ENCODE data around the gene ABCA12.

- TF ChIP-seq, protein P1, sequence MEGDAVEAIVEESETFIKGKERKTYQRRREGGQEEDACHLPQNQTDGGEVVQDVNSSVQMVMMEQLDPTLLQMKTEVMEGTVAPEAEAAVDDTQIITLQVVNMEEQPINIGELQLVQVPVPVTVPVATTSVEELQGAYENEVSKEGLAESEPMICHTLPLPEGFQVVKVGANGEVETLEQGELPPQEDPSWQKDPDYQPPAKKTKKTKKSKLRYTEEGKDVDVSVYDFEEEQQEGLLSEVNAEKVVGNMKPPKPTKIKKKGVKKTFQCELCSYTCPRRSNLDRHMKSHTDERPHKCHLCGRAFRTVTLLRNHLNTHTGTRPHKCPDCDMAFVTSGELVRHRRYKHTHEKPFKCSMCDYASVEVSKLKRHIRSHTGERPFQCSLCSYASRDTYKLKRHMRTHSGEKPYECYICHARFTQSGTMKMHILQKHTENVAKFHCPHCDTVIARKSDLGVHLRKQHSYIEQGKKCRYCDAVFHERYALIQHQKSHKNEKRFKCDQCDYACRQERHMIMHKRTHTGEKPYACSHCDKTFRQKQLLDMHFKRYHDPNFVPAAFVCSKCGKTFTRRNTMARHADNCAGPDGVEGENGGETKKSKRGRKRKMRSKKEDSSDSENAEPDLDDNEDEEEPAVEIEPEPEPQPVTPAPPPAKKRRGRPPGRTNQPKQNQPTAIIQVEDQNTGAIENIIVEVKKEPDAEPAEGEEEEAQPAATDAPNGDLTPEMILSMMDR (IDR thresholded peaks at IDR 0.05) = no peak
- TF ChIP-seq POLR2A (IDR thresholded peaks at IDR 0.05) = no peak
These were observed 85.6 kb downstream of the ABCA12 start for GRCh38 chr2:215052810-215053209.

All from lower leg skin (tissue), 3 donors.